NCI-H2227 (cell line): Measurements from ENCODE around the gene VPS37B.
"Not testable (repeated sequence)": the region's sequence is repeated elsewhere in the genome, so short reads cannot be mapped to it uniquely, and the experiment has no call there.

Experiments used
- DNase-seq: peaks from one replicate; lab custom pipeline; 2025; ENCODE audit not compliant: unreplicated experiment; lab: John Stamatoyannopoulos, UW

The VPS37B gene

GRCh38 chr12:122895704-122896636 is at the start of gene VPS37B:
VPS37B (minus strand) TSS chr12:122896124; CDS start chr12:122896062, 62 bp downstream.
- peak; percentile 96 for DNase-seq

GRCh38 chr12:122944605-122945592 is 49.0 kb upstream of the VPS37B start:
- DNase-seq, result no peak

- DNase-seq, result no peak
These were observed 47.3 kb upstream of the VPS37B start for GRCh38 chr12:122943196-122943595.

- no peak for DNase-seq
These were observed 46.7 kb upstream of the VPS37B start for GRCh38 chr12:122942637-122943036.

GRCh38 chr12:122941351-122941750 is 45.4 kb upstream of the VPS37B start:
- not testable (repeated sequence) for DNase-seq

GRCh38 chr12:122939125-122939524 is 43.2 kb upstream of the VPS37B start:
- no peak for DNase-seq

GRCh38 chr12:122937622-122938091 is 41.7 kb upstream of the VPS37B start:
- no peak for DNase-seq

- no peak for DNase-seq
These were observed 39.4 kb upstream of the VPS37B start for GRCh38 chr12:122935318-122935717.

- DNase-seq, result no peak
These were observed 38.8 kb upstream of the VPS37B start for GRCh38 chr12:122934722-122935121.

GRCh38 chr12:122932207-122932606 is 36.3 kb upstream of the VPS37B start:
- no peak for DNase-seq

- DNase-seq, result no peak
These were observed 33.9 kb upstream of the VPS37B start for GRCh38 chr12:122929812-122930211.

GRCh38 chr12:122929148-122929538 is 33.2 kb upstream of the VPS37B start:
- no peak for DNase-seq

GRCh38 chr12:122928404-122929147 is 32.7 kb upstream of the VPS37B start:
- DNase-seq, result no peak

GRCh38 chr12:122927756-122928403 is 32.0 kb upstream of the VPS37B start:
- no peak for DNase-seq

GRCh38 chr12:122921917-122922316 is 26.0 kb upstream of the VPS37B start:
- DNase-seq, result no peak

GRCh38 chr12:122920687-122921086 is 24.8 kb upstream of the VPS37B start:
- no peak for DNase-seq

GRCh38 chr12:122918827-122919226 is 22.9 kb upstream of the VPS37B start:
- no peak for DNase-seq

- no peak for DNase-seq
These were observed 21.7 kb upstream of the VPS37B start for GRCh38 chr12:122917507-122918121.

GRCh38 chr12:122909442-122910288 is 13.7 kb upstream of the VPS37B start:
- peak; percentile 79 for DNase-seq
